Kidney epithelial cell (primary cell): Measurements from ENCODE around the gene GMEB2. TPM values are rescaled to one million over a fixed set of nuclear protein-coding genes. Genes with fewer than 3 reads are reported as not detected.

ENCODE experiments used
- DNase-seq: peaks from one replicate; pipeline ENCODE4 v3.0.0-alpha.2; 2010; ENCODE audit warnings: low read depth
- H3K27me3 ChIP-seq: 2 replicates; pipeline ENCODE4 v1.6.0; 2011; ENCODE audit warnings: low read length; ENCODE audit not compliant: control insufficient read depth, insufficient read depth
- H3K36me3 ChIP-seq: 2 replicates; pipeline ENCODE4 v1.5.1; 2011; ENCODE audit warnings: low read length; ENCODE audit not compliant: control insufficient read depth, insufficient read depth
- H3K4me3 ChIP-seq: 2 replicates; pipeline ENCODE4 v1.5.1; 2011; ENCODE audit warnings: low read depth, mild to moderate bottlenecking, control low read depth, low read length
- CTCF ChIP-seq: IDR thresholded peaks from 2 replicates; pipeline ENCODE4 v1.5.1; 2011; ENCODE audit warnings: mild to moderate bottlenecking, moderate library complexity, low read length, control low read depth, inconsistent platforms; ENCODE audit not compliant: insufficient read depth, poor library complexity, severe bottlenecking
- total RNA-seq: library from RNA; depleted of rRNA; stranded (reverse); fragments of >200 nt; gene quantifications from 2 replicates; pipeline ENCODE4 v1.2.3, GENCODE V29; 2015

GMEB2 gene
- total RNA-seq, 1 donor from 2014 or later = 17.7 TPM

- Histone ChIP-seq H3K4me3 (no peak overlapping the region), H3K36me3 (no peaks in the 10 kb centered on the region), H3K27me3 (no peaks in the 10 kb centered on the region)
- no peak for TF ChIP-seq CTCF
- DNase-seq = no peak
Observed at GRCh38 chr20:63587776-63588591, 38.9 kb downstream of the GMEB2 start.

DNA sequence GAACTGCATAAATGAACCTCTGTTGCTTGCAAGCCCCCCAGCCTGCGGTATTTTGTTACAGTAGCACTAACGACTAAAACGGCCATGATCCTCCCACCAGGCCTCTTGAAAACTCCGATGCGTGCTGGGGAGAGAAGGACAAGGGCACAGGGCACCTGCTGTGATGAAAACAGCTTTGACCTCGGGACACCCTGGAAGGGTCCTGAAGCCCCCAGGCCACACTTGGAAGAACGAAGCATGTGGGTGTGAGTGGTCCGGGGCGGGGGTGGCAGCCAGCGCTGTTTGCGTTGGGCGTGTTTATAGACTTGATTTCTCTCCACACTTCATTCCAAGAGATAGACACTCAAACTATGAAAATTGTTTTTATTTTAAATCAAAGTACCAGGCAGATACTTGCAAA lies 39.6 kb downstream of the GMEB2 start:
- no peak for DNase-seq

DNA sequence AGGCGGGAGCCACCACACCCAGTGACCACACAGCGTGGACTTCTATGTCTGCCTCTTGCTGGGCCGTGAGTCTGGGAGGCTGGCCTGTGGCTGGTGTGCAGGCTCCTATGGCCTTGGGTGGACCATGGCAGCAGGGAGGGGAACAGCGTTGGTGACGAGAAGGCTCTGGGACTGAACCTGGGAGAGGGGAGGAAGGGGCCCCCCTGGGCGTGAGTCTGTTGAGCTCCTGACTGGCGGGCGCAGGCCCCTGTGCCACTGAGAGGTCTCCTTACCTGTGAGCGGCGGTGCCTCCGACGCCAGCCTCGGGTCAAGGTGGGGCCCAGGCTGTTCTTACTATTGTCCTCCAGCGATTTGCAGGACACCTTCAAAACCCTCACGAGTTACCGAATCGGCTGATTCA lies 40.1 kb downstream of the GMEB2 start:
- TF ChIP-seq CTCF = no peak
- Histone ChIP-seq H3K4me3 (no peak overlapping the region), H3K36me3 (no peaks in the 10 kb centered on the region), H3K27me3 (no peaks in the 10 kb centered on the region)
- DNase-seq = no peak

More for the DNA sequence above, 39.6 kb downstream of the GMEB2 start:
- H3K4me3 ChIP-seq = no peak overlapping the region
- no peaks in the 10 kb centered on the region for H3K36me3 ChIP-seq
- no peaks in the 10 kb centered on the region for H3K27me3 ChIP-seq
- no peak for TF ChIP-seq CTCF

DNA sequence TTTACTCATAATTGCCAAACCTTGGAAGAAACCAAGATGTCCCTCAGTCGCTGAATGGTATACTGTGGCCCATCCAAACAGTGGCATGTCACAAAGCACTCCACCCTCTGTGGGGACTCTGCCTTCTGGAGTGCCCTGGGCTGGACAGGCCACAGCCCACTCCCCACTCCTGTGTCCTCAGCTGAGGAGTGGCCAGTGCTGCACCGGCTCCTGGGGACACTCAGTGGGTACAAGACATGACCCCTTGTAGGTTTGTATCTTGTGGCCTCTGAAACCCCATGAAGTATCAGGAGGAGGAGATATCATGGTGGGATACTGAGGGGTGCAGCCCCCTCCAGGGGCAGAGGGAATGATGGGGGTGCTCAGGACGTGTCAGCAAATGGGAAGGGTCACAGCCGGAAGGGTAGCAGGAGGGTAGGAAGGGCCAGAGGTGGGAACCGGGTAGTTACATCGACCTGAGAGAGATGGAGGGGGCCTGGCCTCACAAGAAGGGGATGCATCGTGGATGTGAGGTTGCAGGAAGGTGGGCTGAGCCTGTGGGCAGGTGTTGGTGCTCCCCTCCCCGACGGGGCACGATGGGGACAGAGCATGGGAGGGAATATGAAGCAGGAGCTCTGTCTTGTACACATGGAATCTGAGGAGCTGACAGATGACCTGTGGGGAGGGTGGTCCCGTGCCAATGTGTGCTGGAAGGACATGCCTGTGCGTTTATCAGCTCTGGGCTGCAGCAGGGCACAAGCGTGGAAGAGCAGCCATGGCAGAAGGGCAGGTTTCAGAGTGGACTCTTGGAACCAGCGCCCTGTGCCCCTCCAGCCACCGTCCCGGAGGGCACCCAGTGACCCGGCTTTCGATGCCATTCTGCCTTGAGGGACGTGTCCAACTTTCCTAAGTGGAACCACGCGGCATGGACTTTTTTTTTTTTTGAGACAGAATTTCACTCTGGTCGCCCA lies 41.0 kb downstream of the GMEB2 start:
- no peaks in the 10 kb centered on the region for H3K36me3 ChIP-seq
- no peak for DNase-seq
- no peaks in the 10 kb centered on the region for H3K27me3 ChIP-seq
- no peak overlapping the region for H3K4me3 ChIP-seq
- TF ChIP-seq CTCF = no peak

- no peak for TF ChIP-seq CTCF
- no peak for DNase-seq
- Histone ChIP-seq H3K27me3 (peaks cover 2% of the 10 kb centered on the region), H3K36me3 (no peaks in the 10 kb centered on the region), H3K4me3 (no peak overlapping the region)
Observed at GRCh38 chr20:63582382-63583063, 44.4 kb downstream of the GMEB2 start.
